Adrenal gland (tissue), 5 donors: ENCODE results near the gene SERPINE1.

ENCODE experiments used
- CTCF ChIP-seq, 6 experiments: fragments of 450-650 bp in 4 of 6; fragments of 200-600 bp in 2 of 6; sonication (generic) in 1 of 6; IDR thresholded peaks; 1 replicate in 5 of 6; 2 replicates in 1 of 6; pipeline versions ENCODE4 v1.5.1 to v1.8.0; 2016 to 2021; ENCODE audit warnings: antibody characterized with exemption in 6 of 6, mild to moderate bottlenecking in 2 of 6, moderate library complexity in 1 of 6
- POLR2A ChIP-seq, 2 donors: fragments of 450-650 bp; IDR thresholded peaks; one replicate each; pipeline ENCODE4 v1.6.1; 2017; ENCODE audit warnings: antibody characterized with exemption in 2 of 2, mild to moderate bottlenecking in 2 of 2, moderate library complexity in 1 of 2
- donor health status: DM: no; HTN: no; CAD: no.

GRCh38 chr7:101186194-101186593 is 59.3 kb downstream of the SERPINE1 start:
- TF ChIP-seq CTCF (IDR thresholded peaks at IDR 0.05) = no peak
- no peak for TF ChIP-seq POLR2A (IDR thresholded peaks at IDR 0.05)
